Glutamatergic neuron (in vitro differentiated cells): Measurements from ENCODE around the gene S100A12. TPM values are rescaled to one million over a fixed set of nuclear protein-coding genes. Genes with fewer than 3 reads are reported as not detected.

Source experiments
- DNase-seq: peaks from one replicate; pipeline ENCODE4 v3.0.0; 2022
- H3K27ac Mint-ChIP-seq: one replicate; pipeline ENCODE4 v1.8.0; 2020; ENCODE audit warnings: mild to moderate bottlenecking, mixed read lengths, inconsistent platforms; ENCODE audit not compliant: unreplicated experiment
- H3K27me3 Mint-ChIP-seq: one replicate; pipeline ENCODE4 v1.8.0; 2020; ENCODE audit warnings: mild to moderate bottlenecking, moderate library complexity, mixed read lengths, inconsistent platforms; ENCODE audit not compliant: unreplicated experiment
- H3K36me3 Mint-ChIP-seq: one replicate; pipeline ENCODE4 v1.8.0; 2020; ENCODE audit warnings: mild to moderate bottlenecking, mixed read lengths, inconsistent platforms; ENCODE audit not compliant: unreplicated experiment
- H3K4me1 Mint-ChIP-seq: one replicate; pipeline ENCODE4 v1.8.0; 2020; ENCODE audit warnings: mild to moderate bottlenecking, low read depth, mixed read lengths, inconsistent platforms; ENCODE audit not compliant: unreplicated experiment
- H3K4me3 Mint-ChIP-seq: one replicate; pipeline ENCODE4 v1.8.0; 2020; ENCODE audit warnings: mild to moderate bottlenecking, mixed read lengths, inconsistent platforms; ENCODE audit not compliant: unreplicated experiment
- H3K9me3 Mint-ChIP-seq: one replicate; pipeline ENCODE4 v1.8.0; 2020; ENCODE audit warnings: mild to moderate bottlenecking, moderate library complexity, mixed read lengths, inconsistent platforms; ENCODE audit not compliant: unreplicated experiment
- CTCF ChIP-seq: fragments of 200-600 bp; sonication (generic); IDR thresholded peaks from one replicate; pipeline ENCODE4 v1.5.0; 2021; ENCODE audit not compliant: partially characterized antibody, unreplicated experiment
- total RNA-seq: library from RNA; stranded (reverse); fragmentation: NEBNext Ultra II Directional; extraction: Animal tissue kit (Norgen Biotek cat#: 25700); gene quantifications from one replicate; pipeline ENCODE4 v1.2.1, GENCODE V29; 2021; ENCODE audit not compliant: unreplicated experiment

S100A12 gene
- total RNA-seq, 1 donor from 2014 or later: not detected

GRCh38 chr1:153399401-153400055 lies 24.1 kb upstream of the S100A12 start:
- Mint-ChIP-seq H3K27me3 (peaks cover 16% of the 10 kb centered on the region), H3K4me3 (no peak overlapping the region), H3K27ac (no peak overlapping the region), H3K4me1 (peaks cover 2% of the 10 kb centered on the region), H3K9me3 (peaks cover under 1% of the 10 kb centered on the region), H3K36me3 (no peaks in the 10 kb centered on the region)
- no peak for DNase-seq
- no peak for TF ChIP-seq CTCF

- H3K9me3 Mint-ChIP-seq: no peaks in the 10 kb centered on the region
- no peak overlapping the region for H3K4me3 Mint-ChIP-seq
- DNase-seq: no peak
- no peaks in the 10 kb centered on the region for H3K36me3 Mint-ChIP-seq
- H3K27ac Mint-ChIP-seq: no peak overlapping the region
- no peak for TF ChIP-seq CTCF
- H3K27me3 Mint-ChIP-seq: peaks cover 17% of the 10 kb centered on the region
- peaks cover 2% of the 10 kb centered on the region for H3K4me1 Mint-ChIP-seq
Observed at GRCh38 chr1:153397924-153398651, 22.7 kb upstream of the S100A12 start.

- no peaks in the 10 kb centered on the region for H3K9me3 Mint-ChIP-seq
- no peak overlapping the region for H3K4me3 Mint-ChIP-seq
- no peak for TF ChIP-seq CTCF
- no peak for DNase-seq
- peak overlapping the region; percentile 35 for H3K27ac Mint-ChIP-seq
- H3K36me3 Mint-ChIP-seq: no peaks in the 10 kb centered on the region
- peaks cover 17% of the 10 kb centered on the region for H3K27me3 Mint-ChIP-seq
- H3K4me1 Mint-ChIP-seq: peaks cover 2% of the 10 kb centered on the region
Observed at GRCh38 chr1:153397051-153397923, 21.9 kb upstream of the S100A12 start.

GRCh38 chr1:153396461-153396860 lies 21.0 kb upstream of the S100A12 start:
- no peak for TF ChIP-seq CTCF
- Mint-ChIP-seq H3K27me3 (peaks cover 17% of the 10 kb centered on the region), H3K4me1 (peaks cover 2% of the 10 kb centered on the region), H3K36me3 (no peaks in the 10 kb centered on the region), H3K4me3 (no peak overlapping the region), H3K9me3 (no peaks in the 10 kb centered on the region), H3K27ac (no peak overlapping the region)
- no peak for DNase-seq

- peaks cover 16% of the 10 kb centered on the region for H3K27me3 Mint-ChIP-seq
- no peak for TF ChIP-seq CTCF
Observed at GRCh38 chr1:153395776-153396175, 20.4 kb upstream of the S100A12 start.

More at GRCh38 chr1:153395776-153396175, 20.4 kb upstream of the S100A12 start:
- no peak for DNase-seq
- no peaks in the 10 kb centered on the region for H3K9me3 Mint-ChIP-seq
- no peaks in the 10 kb centered on the region for H3K36me3 Mint-ChIP-seq
- H3K4me1 Mint-ChIP-seq: peaks cover 2% of the 10 kb centered on the region
- no peak overlapping the region for H3K4me3 Mint-ChIP-seq
- no peak overlapping the region for H3K27ac Mint-ChIP-seq
